Measurements from ENCODE around the gene SPTSSA.
"Not testable (repeated sequence)": the region's sequence is repeated elsewhere in the genome, so short reads cannot be mapped to it uniquely, and the experiment has no call there.

The SPTSSA gene

DNA sequence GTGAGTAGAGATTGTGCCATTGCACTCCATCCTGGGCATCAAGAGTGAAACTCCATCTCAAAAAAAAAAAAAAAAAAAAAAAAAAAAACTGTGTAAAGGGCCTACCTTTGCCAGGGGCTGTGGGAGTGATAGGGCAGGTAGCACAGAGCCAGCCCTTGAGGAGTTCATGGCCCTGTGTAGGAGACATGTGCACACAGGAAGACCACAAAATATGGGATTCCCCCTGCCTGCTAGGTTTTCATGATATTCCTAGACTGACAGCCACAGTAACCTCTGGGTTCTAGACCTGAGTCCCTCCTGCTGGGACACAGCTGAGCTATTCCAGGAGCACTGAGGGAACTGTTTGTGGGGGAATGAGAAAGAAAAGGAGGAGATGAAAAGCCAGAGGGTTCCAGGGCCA lies 8.3 kb upstream of the SPTSSA start:
- no peak for DNase-seq

DNA sequence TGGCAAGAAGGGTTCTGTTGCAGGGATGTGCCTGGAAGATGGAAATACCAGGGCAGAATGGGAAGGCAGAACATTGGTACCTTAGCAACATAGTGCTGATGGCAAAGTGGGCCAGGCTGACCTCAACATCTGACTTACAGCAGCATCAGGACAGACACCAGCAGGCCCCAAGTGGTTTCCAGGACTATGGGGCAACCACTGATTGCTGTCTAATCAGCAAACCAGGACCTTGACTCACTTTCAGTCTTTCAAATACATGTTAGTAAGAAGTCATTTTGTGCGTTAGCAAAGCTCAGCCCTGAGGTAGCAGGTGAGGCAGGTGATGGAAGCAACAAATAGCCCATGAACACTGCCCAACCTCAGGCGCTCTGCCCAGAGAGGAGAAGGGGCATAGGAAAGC lies 4.7 kb upstream of the SPTSSA start:
- DNase-seq = no peak

DNA sequence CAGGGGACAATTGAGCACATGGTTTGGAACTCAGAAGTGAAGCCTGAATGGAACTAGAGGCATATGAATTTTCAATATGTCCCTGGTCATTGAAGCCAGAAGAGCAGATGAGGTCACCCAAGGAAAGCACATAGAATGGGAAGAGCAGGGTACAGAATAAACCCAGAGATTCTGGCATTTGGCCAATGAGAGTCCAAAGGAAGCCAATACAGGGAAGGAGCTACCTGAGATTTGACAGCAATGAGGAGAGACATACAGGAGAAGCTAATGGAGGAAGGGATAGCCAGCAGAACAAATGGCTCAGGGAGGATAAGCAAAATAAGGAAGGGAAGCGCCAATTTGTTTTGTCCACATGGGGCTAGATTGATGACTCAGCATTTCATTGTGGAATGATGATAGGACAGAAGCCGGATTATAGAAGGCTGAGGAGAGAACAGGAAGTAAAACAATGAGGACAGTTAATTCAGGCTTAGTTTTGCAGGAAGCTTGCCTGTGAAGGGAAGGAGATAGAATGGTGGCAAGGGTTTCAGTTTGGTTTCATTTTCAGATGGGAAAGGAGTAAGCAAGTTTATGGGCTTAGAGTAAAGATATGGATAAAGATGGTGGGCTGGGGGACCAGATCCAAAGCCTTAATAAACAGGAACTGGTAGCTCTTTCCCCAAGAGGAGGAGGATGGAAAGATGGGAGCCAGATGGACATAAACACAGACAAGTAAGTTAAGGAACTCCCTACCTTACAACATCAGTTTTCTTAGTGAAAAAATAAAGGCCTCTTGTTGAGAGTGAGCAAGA lies 3.2 kb upstream of the SPTSSA start:
- no peak for DNase-seq

- no peak for DNase-seq
These were observed 1.5 kb upstream of the SPTSSA start for GRCh38 chr14:34463598-34463961.

GRCh38 chr14:34461334-34462131 lies 507 bp downstream of the SPTSSA start:
- peak; percentile 6 for DNase-seq

- no peak for DNase-seq
These were observed 1.2 kb downstream of the SPTSSA start for GRCh38 chr14:34460841-34461240.

DNA sequence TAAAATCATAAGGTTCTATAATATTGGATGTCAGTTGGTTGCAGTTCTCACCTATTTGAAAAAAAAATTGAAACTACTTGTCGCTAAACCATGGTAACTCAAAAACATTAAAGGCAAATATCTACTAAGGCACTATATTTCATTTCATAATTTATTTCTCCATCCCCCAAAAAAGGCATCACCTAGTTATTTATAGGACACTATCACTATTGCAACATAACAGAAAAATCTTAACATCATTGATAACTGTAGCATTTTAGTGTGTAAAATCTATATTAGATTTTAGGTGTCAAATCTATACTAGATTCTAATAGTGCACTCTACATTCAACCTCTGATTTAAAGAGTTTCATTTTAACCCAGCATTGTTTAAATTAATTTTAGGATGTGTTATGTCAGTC lies 1.7 kb downstream of the SPTSSA start:
- DNase-seq = no peak

GRCh38 chr14:34457186-34457585 lies 4.9 kb downstream of the SPTSSA start:
- no peak for DNase-seq

DNA sequence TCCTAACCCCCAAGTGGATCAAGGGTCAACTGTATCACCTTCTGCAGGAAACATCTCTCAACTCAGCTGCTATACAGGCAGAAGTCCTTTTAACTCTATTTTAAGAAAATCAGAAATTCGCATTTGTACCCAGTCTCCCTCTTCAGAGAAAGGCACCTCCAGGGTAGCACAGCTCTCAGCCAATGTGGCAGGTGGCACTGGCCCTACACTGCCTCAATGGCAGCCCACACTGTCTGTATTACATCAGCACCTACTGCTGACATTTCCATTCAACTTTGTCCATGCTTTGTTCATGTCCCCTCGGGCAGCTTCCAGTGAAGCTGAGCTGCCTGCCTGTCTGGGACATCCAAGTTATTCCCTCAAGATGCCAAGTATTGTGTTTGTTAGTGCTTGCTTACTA lies 8.8 kb downstream of the SPTSSA start:
- DNase-seq = no peak

DNA sequence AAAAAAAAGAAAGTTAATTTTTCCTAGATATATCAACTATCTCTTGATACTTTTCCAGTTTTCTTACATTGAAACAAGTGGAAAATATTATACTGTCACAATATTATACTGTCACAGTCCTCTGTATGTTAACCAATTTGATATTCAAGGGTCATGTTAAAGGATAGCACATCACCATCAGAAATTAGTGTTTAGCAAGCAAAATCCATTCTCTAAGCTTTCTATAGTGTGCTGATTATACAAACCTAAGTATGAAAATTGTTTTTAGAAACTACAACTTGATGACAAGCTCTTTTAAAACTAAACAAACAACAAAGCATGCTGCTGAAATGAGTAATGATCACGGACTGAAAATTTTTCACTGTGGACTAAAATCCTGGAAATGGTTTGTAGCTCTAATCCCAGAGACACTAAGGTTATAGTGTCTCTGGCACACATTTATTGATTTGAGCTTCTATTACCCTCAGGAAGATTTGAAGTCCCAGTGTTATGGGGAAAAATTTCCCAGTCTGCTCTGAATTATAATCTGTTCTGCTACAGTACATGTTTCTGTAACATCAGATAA lies 9.7 kb downstream of the SPTSSA start:
- no peak for DNase-seq

GRCh38 chr14:34450958-34451357 lies 11.1 kb downstream of the SPTSSA start:
- no peak for DNase-seq

GRCh38 chr14:34450542-34450915 lies 11.5 kb downstream of the SPTSSA start:
- no peak for DNase-seq

DNA sequence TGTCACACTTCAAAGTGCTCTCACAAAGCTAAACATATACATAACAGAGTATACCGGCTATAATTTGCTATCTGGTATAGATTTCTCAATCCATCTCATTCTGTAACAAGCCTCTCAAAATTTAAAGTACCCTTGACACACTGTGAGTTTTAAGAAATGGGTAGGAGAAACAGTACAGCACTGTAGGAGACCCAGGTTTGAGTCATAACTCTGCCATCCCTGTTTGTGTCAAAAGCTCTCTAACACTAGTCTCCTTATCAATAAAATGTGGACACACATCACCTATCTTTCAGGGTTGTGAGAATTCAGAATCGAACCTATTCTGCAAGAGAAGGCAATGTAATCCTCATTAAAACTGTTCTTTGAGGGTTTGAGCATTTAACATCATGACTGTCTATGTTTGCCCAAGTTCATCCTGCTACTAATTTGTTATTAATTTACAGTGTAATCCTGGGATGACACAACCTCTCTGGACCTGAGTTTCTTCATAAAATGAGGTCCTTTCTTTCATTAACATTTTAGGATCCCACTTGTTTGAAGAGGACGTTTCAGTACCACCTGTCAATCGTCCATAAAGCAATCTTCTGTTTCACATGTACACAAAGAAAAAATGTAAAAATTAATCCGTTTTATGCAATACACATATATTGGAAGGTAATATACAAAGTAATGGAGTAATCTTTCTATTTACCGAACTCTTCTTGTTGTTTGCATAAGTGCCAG lies 12.1 kb downstream of the SPTSSA start:
- no peak for DNase-seq

DNA sequence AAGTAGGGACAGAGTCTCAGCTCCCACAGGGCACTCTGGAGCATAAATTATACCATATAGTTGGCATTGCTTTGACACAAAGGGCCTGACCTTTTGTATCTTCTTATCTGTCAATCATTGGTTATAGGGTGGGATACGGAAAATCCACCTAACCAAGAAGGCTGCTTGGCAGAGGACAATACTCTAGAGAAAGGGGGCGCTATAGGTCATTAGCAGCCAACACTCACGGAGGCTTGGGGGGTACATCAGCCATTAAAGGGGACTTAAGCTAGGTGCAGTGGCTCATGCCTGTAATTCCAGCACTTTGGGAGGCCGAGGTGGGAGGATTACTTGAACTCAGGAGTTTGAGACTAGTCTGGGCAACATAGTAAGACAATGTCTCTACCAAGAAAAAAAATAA lies 22.9 kb downstream of the SPTSSA start:
- no peak for DNase-seq

GRCh38 chr14:34438438-34438837 lies 23.6 kb downstream of the SPTSSA start:
- DNase-seq = no peak

- DNase-seq = no peak
These were observed 24.3 kb downstream of the SPTSSA start for GRCh38 chr14:34437729-34438080.

- no peak for DNase-seq
These were observed 24.9 kb downstream of the SPTSSA start for GRCh38 chr14:34436960-34437728.

DNA sequence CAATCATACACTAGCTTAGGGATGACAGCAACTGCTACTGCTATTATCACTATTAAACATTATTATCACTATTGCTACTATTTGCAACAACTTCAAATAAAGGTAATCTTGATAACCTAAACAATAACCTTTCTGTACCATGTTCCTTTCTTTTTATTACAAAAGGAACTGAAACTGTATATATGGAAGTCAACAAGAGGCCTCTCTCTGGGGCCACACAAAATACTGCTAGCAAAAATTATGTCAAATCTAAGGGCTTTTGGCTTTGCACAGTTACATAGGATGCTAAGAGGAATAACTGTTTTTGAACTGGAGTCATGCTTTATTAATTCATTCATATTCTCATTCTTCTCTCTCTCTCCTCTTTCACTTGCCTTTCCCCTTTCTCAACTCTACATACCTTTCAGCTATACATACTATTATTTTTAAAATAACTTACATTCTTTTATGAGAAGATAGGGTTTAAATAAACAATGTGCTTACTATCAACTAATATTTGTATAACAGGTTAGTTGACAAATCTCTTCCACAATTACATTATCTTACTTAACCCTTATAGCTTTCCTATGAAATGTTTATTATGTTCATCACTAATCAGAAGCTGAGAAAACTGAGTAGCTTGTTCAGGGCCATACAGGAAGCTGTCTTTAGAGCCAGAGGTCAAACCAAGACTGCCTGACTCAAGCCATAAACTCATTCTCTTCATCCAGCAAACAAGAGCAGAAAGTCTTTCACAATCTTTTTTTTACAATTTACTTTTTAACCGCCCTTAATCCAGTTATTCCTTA lies 25.7 kb downstream of the SPTSSA start:
- no peak for DNase-seq

DNA sequence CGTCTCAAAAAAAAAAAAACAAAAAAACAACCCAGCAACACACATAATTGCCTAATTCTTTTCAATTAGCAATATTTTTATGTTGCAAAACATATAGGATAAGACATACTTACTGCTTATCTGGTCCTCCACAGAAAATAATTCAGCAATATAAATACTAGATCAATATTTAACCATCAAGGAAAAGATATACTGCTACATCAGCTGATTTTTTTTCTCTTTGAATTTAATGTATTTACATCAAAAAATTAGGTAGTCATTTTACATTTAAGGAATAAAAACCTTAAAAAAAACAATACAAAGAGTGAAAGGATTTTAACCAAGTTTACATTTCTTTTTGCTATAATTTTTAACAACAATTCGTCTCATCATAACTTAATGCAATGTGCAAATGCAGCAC lies 28.1 kb downstream of the SPTSSA start:
- no peak for DNase-seq

DNA sequence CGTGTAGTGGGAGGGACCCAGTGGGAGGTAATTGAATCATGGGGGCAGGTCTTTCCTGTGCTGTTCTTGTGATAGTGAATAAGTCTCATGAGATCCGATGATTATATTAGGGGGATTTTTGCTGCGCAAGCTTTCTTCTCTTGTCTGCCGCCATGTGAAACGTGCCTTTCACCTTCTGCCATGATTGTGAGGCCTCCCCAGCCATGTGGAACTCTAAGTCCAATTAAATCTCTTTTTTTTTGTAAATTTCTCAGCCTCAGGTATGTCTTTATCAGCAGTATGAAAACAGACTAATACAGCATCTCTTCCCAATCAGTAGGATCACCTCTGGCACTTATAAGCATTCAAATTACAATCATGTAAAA lies 34.0 kb downstream of the SPTSSA start:
- DNase-seq = not testable (repeated sequence)

DNA sequence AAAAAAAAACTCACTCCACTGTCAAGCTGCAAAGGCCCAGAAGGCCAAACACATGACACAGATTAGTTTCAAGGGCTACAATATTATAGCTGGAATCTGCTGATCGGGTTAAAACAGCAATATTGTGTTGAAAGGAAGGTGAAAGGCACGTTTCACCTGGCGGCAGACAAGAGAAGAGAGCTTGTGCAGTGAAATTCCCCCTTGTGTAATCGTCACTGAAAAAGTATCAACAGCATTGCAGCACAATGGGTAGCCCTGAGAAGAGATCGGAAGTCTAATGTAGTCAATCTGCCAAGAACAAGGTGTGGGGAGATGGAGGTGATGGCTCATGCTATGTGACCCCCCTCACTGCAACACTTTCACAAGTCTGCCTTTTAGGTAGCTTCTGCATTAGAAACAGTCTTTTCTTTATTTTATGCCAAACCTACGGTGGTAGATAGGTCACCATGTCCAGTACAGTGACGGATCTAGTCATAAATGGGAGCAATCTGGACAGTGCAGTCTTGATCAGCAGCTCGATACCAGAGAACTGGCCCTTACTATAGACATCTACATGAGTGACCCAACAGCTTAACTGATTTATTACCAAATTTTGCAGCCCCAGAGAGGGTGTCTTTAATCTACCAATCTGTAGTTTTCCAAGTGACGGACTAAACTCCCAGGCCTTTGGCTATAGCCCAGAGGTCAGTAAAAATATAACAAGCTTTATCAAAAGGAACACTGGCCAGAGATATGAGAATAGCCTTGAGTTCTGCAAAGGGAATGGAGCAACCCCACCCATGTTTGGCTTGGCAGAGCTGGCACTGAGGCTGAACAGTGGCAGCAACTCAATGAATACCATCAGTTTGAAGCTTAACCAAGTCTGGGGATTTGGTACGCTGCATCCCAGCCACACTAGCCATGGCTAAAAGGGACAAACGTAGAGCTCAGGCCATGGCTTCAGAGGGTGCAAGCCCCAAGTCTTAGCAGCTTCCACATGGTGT lies 35.4 kb downstream of the SPTSSA start:
- DNase-seq = no peak

All from central memory CD4-positive, alpha-beta T cell (primary cell).